ENCODE data around the gene SPSB2.

GRCh38 chr12:6839482-6840201 lies 33.5 kb downstream of the SPSB2 start:
- TF ChIP-seq RAD21 (IDR thresholded peaks at IDR 0.05; ENCODE audit: low read depth) (no peak), TAF1 (IDR thresholded peaks at IDR 0.05; ENCODE audit: low read depth) (no peak), EP300 (IDR thresholded peaks at IDR 0.05; ENCODE audit: borderline replicate concordance) (no peak), TEAD4 (IDR thresholded peaks at IDR 0.05) (no peak), NFIC (IDR thresholded peaks at IDR 0.05) (no peak), CREB1 (IDR thresholded peaks at IDR 0.05; ENCODE audit: low read depth) (no peak), USF1 (IDR thresholded peaks at IDR 0.05) (no peak), MAX (IDR thresholded peaks at IDR 0.05) (no peak)
- TF ChIP-seq, protein P1, sequence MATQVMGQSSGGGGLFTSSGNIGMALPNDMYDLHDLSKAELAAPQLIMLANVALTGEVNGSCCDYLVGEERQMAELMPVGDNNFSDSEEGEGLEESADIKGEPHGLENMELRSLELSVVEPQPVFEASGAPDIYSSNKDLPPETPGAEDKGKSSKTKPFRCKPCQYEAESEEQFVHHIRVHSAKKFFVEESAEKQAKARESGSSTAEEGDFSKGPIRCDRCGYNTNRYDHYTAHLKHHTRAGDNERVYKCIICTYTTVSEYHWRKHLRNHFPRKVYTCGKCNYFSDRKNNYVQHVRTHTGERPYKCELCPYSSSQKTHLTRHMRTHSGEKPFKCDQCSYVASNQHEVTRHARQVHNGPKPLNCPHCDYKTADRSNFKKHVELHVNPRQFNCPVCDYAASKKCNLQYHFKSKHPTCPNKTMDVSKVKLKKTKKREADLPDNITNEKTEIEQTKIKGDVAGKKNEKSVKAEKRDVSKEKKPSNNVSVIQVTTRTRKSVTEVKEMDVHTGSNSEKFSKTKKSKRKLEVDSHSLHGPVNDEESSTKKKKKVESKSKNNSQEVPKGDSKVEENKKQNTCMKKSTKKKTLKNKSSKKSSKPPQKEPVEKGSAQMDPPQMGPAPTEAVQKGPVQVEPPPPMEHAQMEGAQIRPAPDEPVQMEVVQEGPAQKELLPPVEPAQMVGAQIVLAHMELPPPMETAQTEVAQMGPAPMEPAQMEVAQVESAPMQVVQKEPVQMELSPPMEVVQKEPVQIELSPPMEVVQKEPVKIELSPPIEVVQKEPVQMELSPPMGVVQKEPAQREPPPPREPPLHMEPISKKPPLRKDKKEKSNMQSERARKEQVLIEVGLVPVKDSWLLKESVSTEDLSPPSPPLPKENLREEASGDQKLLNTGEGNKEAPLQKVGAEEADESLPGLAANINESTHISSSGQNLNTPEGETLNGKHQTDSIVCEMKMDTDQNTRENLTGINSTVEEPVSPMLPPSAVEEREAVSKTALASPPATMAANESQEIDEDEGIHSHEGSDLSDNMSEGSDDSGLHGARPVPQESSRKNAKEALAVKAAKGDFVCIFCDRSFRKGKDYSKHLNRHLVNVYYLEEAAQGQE (IDR thresholded peaks at IDR 0.05; ENCODE audit: low read depth): no peak
